IMR-90 (cell line): ENCODE results near the gene RAB20. TPM values are rescaled to one million over a fixed set of nuclear protein-coding genes. Genes with fewer than 3 reads are reported as not detected.

Source experiments
- ATAC-seq: fragments of 200-7000 bp; cut with Tn5 transposase; 2 replicates; pipeline ENCODE4 v1.9.1; 2020; ENCODE audit warnings: low read depth, mild to moderate bottlenecking, moderate library complexity
- BruUV-seq: library from RNA; stranded (reverse); fragments of 400-500 nt; replicated peaks from 2 replicates; lab custom pipeline; 2021; lab: Mats Ljungman, UMichigan
- CTCF ChIA-PET: fragments of 300-600 bp; formaldehyde crosslinking; extraction: SDS; loops from one replicate; lab custom pipeline; 2021; ENCODE audit warnings: antibody characterized with exemption; lab: Yijun Ruan, JAX
- POLR2A ChIA-PET: fragments of 300-600 bp; sonication (Branson Sonifier 250); formaldehyde crosslinking; loops from one replicate; lab custom pipeline; 2022; ENCODE audit warnings: antibody characterized with exemption; ENCODE audit not compliant: unreplicated experiment; lab: Charles Lee
- DNase-seq: peaks from one replicate; pipeline ENCODE4 v3.0.0; 2013
- H2AFZ ChIP-seq: replicated peaks from 2 replicates; pipeline ENCODE3; 2013; ENCODE audit warnings: low read length, mild to moderate bottlenecking; ENCODE audit not compliant: poor library complexity
- H2AK5ac ChIP-seq: 2 replicates; pipeline ENCODE4 v1.6.1; 2013; ENCODE audit warnings: low read depth, low read length, inconsistent platforms
- H2AK9ac ChIP-seq: replicated peaks from 2 replicates; pipeline ENCODE3; 2013; ENCODE audit warnings: mild to moderate bottlenecking, low read depth, low read length, moderate library complexity; ENCODE audit not compliant: poor library complexity
- H2BK120ac ChIP-seq: 2 replicates; pipeline ENCODE4 v1.6.1; 2013; ENCODE audit warnings: low read depth, low read length, inconsistent platforms
- H2BK15ac ChIP-seq: 3 replicates; pipeline ENCODE4 v1.6.1; 2013; ENCODE audit warnings: low read depth, low read length, inconsistent platforms
- H2BK20ac ChIP-seq: 2 replicates; pipeline ENCODE4 v1.6.1; 2013; ENCODE audit warnings: low read depth, mild to moderate bottlenecking, inconsistent platforms, low read length, moderate library complexity
- H2BK5ac ChIP-seq: 2 replicates; pipeline ENCODE4 v1.6.1; 2013; ENCODE audit warnings: mild to moderate bottlenecking, low read depth, low read length, inconsistent platforms; ENCODE audit not compliant: poor library complexity, severe bottlenecking
- H3K14ac ChIP-seq: replicated peaks from 2 replicates; pipeline ENCODE4 v1.6.1; 2013; ENCODE audit warnings: low read depth, low read length, inconsistent platforms
- H3K18ac ChIP-seq: 2 replicates; pipeline ENCODE4 v1.6.1; 2013; ENCODE audit warnings: low read depth, low read length, control low read depth
- H3K23ac ChIP-seq: 2 replicates; pipeline ENCODE4 v1.6.1; 2013; ENCODE audit warnings: low read depth, low read length, inconsistent platforms
- H3K27ac ChIP-seq: 2 replicates; pipeline ENCODE4 v1.5.1; 2013; ENCODE audit warnings: mild to moderate bottlenecking, control low read depth, low read length; ENCODE audit not compliant: insufficient read depth
- H3K27me3 ChIP-seq: 2 replicates; pipeline ENCODE4 v1.6.1; 2013; ENCODE audit warnings: low read length; ENCODE audit not compliant: control insufficient read depth, insufficient read depth
- H3K36me3 ChIP-seq: 2 replicates; pipeline ENCODE4 v1.6.1; 2013; ENCODE audit warnings: low read length, mixed read lengths; ENCODE audit not compliant: control insufficient read depth, insufficient read depth
- H3K4ac ChIP-seq: 2 replicates; pipeline ENCODE4 v1.6.1; 2013; ENCODE audit warnings: low read depth, low read length, inconsistent platforms
- H3K4me1 ChIP-seq: 2 replicates; pipeline ENCODE4 v1.6.1; 2013; ENCODE audit warnings: low read length, mixed read lengths; ENCODE audit not compliant: control insufficient read depth, insufficient read depth
- H3K4me2 ChIP-seq: 2 replicates; pipeline ENCODE4 v1.6.1; 2013; ENCODE audit warnings: low read depth, mild to moderate bottlenecking, control low read depth, low read length, moderate library complexity
- H3K4me3 ChIP-seq: 2 replicates; pipeline ENCODE4 v1.5.1; 2013; ENCODE audit warnings: low read depth, mild to moderate bottlenecking, control low read depth, low read length, moderate library complexity; ENCODE audit not compliant: insufficient read depth
- H3K56ac ChIP-seq: 2 replicates; pipeline ENCODE4 v1.6.1; 2013; ENCODE audit warnings: low read length, inconsistent platforms; ENCODE audit not compliant: insufficient read depth; ENCODE audit errors: extremely low read depth
- H3K79me1 ChIP-seq, 2 experiments: 2 replicates each; pipeline ENCODE4 v1.6.1; 2013; ENCODE audit warnings: low read length in 2 of 2, inconsistent platforms in 1 of 2, low read depth in 1 of 2
- H3K9ac ChIP-seq: 2 replicates; pipeline ENCODE4 v1.6.1; 2013; ENCODE audit warnings: low read depth, low read length, control low read depth
- H3K9me1 ChIP-seq: 2 replicates; pipeline ENCODE4 v1.6.1; 2013; ENCODE audit warnings: low read length, inconsistent platforms; ENCODE audit not compliant: insufficient read depth
- H3K9me3 ChIP-seq: 2 replicates; pipeline ENCODE4 v1.6.1; 2013; ENCODE audit warnings: low read length; ENCODE audit not compliant: control insufficient read depth, insufficient read depth
- H4K20me1 ChIP-seq: 2 replicates; pipeline ENCODE4 v1.6.1; 2013; ENCODE audit warnings: low read length, inconsistent platforms; ENCODE audit not compliant: insufficient read depth
- H4K5ac ChIP-seq: 2 replicates; pipeline ENCODE4 v1.6.1; 2013; ENCODE audit warnings: mild to moderate bottlenecking, low read depth, low read length, control low read depth
- H4K8ac ChIP-seq, 2 experiments: 2 replicates each; pipeline ENCODE4 v1.6.1; 2013; ENCODE audit warnings: low read depth in 2 of 2, low read length in 2 of 2, control low read depth in 1 of 2, inconsistent platforms in 1 of 2
- H4K91ac ChIP-seq: 2 replicates; pipeline ENCODE4 v1.6.1; 2013; ENCODE audit warnings: low read depth, low read length, inconsistent platforms; ENCODE audit not compliant: insufficient read depth
- BHLHE40 ChIP-seq: fragments of 150-350 bp; IDR thresholded peaks from 2 replicates; pipeline ENCODE4 v1.6.1; 2016; ENCODE audit warnings: mild to moderate bottlenecking, low read depth, low read length
- CEBPB ChIP-seq: IDR thresholded peaks from 2 replicates; pipeline ENCODE4 v1.6.1; 2012; ENCODE audit warnings: low read depth, low read length, improper control_type of control experiment
- CHD1 ChIP-seq: IDR thresholded peaks from 2 replicates; pipeline ENCODE4 v1.6.1; 2012; ENCODE audit warnings: low read depth, low read length, improper control_type of control experiment
- ELK1 ChIP-seq: fragments of 150-350 bp; IDR thresholded peaks from 2 replicates; pipeline ENCODE4 v1.6.1; 2016; ENCODE audit warnings: low read depth, mild to moderate bottlenecking, low read length, moderate library complexity, borderline replicate concordance
- FOS ChIP-seq: fragments of 150-350 bp; IDR thresholded peaks from 2 replicates; pipeline ENCODE4 v1.6.1; 2016; ENCODE audit warnings: low read depth, low read length
- MAFK ChIP-seq: IDR thresholded peaks from 2 replicates; pipeline ENCODE4 v1.6.1; 2012; ENCODE audit warnings: low read depth, low read length, improper control_type of control experiment
- MAZ ChIP-seq: IDR thresholded peaks from 2 replicates; pipeline ENCODE4 v1.6.1; 2012; ENCODE audit warnings: low read depth, mild to moderate bottlenecking, low read length, improper control_type of control experiment, moderate library complexity, borderline replicate concordance
- MXI1 ChIP-seq: IDR thresholded peaks from 2 replicates; pipeline ENCODE4 v1.6.1; 2012; ENCODE audit warnings: low read depth, mild to moderate bottlenecking, low read length, moderate library complexity, borderline replicate concordance
- NFE2L2 ChIP-seq: fragments of 150-350 bp; IDR thresholded peaks from 2 replicates; pipeline ENCODE4 v1.6.1; 2016; ENCODE audit warnings: low read depth, mild to moderate bottlenecking, low read length
- POLR2A ChIP-seq: IDR thresholded peaks from 2 replicates; pipeline ENCODE4 v1.6.1; 2012; ENCODE audit warnings: mild to moderate bottlenecking, low read depth, low read length
- RAD21 ChIP-seq: IDR thresholded peaks from 2 replicates; pipeline ENCODE4 v1.6.1; 2012; ENCODE audit warnings: low read length, improper control_type of control experiment
- RCOR1 ChIP-seq: IDR thresholded peaks from 2 replicates; pipeline ENCODE4 v1.6.1; 2012; ENCODE audit warnings: mild to moderate bottlenecking, low read length, improper control_type of control experiment; ENCODE audit not compliant: insufficient replicate concordance
- RFX5 ChIP-seq: IDR thresholded peaks from 2 replicates; pipeline ENCODE4 v1.8.0; 2012; ENCODE audit warnings: low read depth, mild to moderate bottlenecking, low read length, moderate library complexity
- SMC3 ChIP-seq: fragments of 150-350 bp; IDR thresholded peaks from 2 replicates; pipeline ENCODE4 v1.6.1; 2016; ENCODE audit warnings: low read depth, mild to moderate bottlenecking, antibody characterized with exemption, low read length, moderate library complexity
- WGBS, 2 experiments: methylation state at CpG; one replicate each; pipeline versions ENCODE4 v1.1.5 to v1.1.7; 2013; ENCODE audit warnings: missing lambda C conversion rate in 2 of 2; ENCODE audit not compliant: insufficient read length in 1 of 2; ENCODE audit errors: extremely low coverage in 2 of 2; 5-methylcytosine and 5-hydroxymethylcytosine counted together
- dilution Hi-C: fragments of 300-500 bp; cut with HindIII; formaldehyde crosslinking; loops from one replicate; pipeline ENCODE4 v1.14.3; 2018; ENCODE audit warnings: low sequenced_read_pairs; ENCODE audit not compliant: unreplicated experiment
- in situ Hi-C: fragments of 300-500 bp; cut with MboI; formaldehyde crosslinking; loops from 3 replicates; pipeline ENCODE4 v1.14.3; 2019; ENCODE audit warnings: low sequenced_read_pairs, inconsistent platforms, mixed read lengths
- intact Hi-C: fragments of 100-400 bp; cut with micrococcal nuclease; formaldehyde crosslinking; loops from 2 replicates; pipeline ENCODE4 v1.10.0; 2022
- polyA plus RNA-seq, 3 experiments: library from polyadenylated mRNA; depleted of rRNA; stranded (reverse); fragments of >200 nt; gene quantifications; 2 replicates each; pipeline ENCODE4 v1.2.3, GENCODE V29; 2012; ENCODE audit warnings: low replicate concordance in 1 of 3
- total RNA-seq: library from RNA; depleted of rRNA; stranded (reverse); fragments of >200 nt; gene quantifications from 2 replicates; pipeline ENCODE4 v1.2.3, GENCODE V29; 2012
- TF ChIP-seq, protein P1 (sequence below): conservative IDR thresholded peaks from 2 replicates; pipeline ENCODE4 v1.5.1; 2012; ENCODE audit warnings: mild to moderate bottlenecking, low read depth, low read length, improper control_type of control experiment
- TF ChIP-seq, protein P2 (sequence below): fragments of 150-350 bp; IDR thresholded peaks from 2 replicates; pipeline ENCODE4 v1.6.1; 2017; ENCODE audit warnings: mild to moderate bottlenecking, antibody characterized with exemption, low read length, low read depth

The RAB20 gene
- total and polyA plus RNA-seq, 2 of the 4 experiments (the other 2 are of a cell fraction) = 3.8 to 5.1 TPM

GRCh38 chr13:110538632-110539031 is 22.9 kb downstream of the RAB20 start:
- CTCF ChIA-PET = no interaction called here
- no peak overlapping the region for H2BK120ac ChIP-seq
- H4K5ac ChIP-seq = no peak overlapping the region
- intact Hi-C loops (no loop called here), dilution Hi-C loops (no loop called here), in situ Hi-C loops (no loop called here)
- ATAC-seq = no peak
- no peak overlapping the region for H3K9ac ChIP-seq
- no peak overlapping the region for H3K18ac ChIP-seq
- no peak overlapping the region for H3K56ac ChIP-seq
- POLR2A ChIA-PET = no interaction called here
- no peak overlapping the region for H3K4me3 ChIP-seq
- H3K27me3 ChIP-seq = no peaks in the 10 kb centered on the region
- no TSS peak for BruUV-seq
- TF ChIP-seq RAD21 (no peak), FOS (no peak), POLR2A (no peak), ELK1 (no peak), MAFK (no peak), MAZ (no peak), MXI1 (no peak), CHD1 (no peak), CEBPB (no peak), BHLHE40 (no peak), RCOR1 (no peak), SMC3 (no peak), NFE2L2 (no peak), RFX5 (no peak)
- TF ChIP-seq, protein P1, sequence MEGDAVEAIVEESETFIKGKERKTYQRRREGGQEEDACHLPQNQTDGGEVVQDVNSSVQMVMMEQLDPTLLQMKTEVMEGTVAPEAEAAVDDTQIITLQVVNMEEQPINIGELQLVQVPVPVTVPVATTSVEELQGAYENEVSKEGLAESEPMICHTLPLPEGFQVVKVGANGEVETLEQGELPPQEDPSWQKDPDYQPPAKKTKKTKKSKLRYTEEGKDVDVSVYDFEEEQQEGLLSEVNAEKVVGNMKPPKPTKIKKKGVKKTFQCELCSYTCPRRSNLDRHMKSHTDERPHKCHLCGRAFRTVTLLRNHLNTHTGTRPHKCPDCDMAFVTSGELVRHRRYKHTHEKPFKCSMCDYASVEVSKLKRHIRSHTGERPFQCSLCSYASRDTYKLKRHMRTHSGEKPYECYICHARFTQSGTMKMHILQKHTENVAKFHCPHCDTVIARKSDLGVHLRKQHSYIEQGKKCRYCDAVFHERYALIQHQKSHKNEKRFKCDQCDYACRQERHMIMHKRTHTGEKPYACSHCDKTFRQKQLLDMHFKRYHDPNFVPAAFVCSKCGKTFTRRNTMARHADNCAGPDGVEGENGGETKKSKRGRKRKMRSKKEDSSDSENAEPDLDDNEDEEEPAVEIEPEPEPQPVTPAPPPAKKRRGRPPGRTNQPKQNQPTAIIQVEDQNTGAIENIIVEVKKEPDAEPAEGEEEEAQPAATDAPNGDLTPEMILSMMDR = no peak
- TF ChIP-seq, protein P2, sequence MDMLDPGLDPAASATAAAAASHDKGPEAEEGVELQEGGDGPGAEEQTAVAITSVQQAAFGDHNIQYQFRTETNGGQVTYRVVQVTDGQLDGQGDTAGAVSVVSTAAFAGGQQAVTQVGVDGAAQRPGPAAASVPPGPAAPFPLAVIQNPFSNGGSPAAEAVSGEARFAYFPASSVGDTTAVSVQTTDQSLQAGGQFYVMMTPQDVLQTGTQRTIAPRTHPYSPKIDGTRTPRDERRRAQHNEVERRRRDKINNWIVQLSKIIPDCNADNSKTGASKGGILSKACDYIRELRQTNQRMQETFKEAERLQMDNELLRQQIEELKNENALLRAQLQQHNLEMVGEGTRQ = no peak
- no peak overlapping the region for H3K4me2 ChIP-seq
- no peak overlapping the region for H3K23ac ChIP-seq
- 82% methylated on average over 3 of the region's 5 CpGs; no CpG with 5 or more reads in 1 of the 2 experiments for WGBS, 2 experiments
- H2AK9ac ChIP-seq = no peak overlapping the region
- no peaks in the 10 kb centered on the region; the same call in 1 of the 2 replicates for H4K20me1 ChIP-seq
- no peak overlapping the region for H3K4ac ChIP-seq
- no peak overlapping the region for H3K14ac ChIP-seq
- H2BK20ac ChIP-seq = no peak overlapping the region
- no peak overlapping the region for H2BK5ac ChIP-seq
- peaks cover 3% of the 10 kb centered on the region; the same call in 1 of the 2 replicates for H3K9me1 ChIP-seq
- no peak overlapping the region for H4K8ac ChIP-seq
- peaks cover 9% of the 10 kb centered on the region for H3K4me1 ChIP-seq
- no peaks in the 10 kb centered on the region for H3K9me3 ChIP-seq
- no peak overlapping the region for H4K91ac ChIP-seq
- H3K27ac ChIP-seq = no peak overlapping the region
- DNase-seq = no peak
- H2BK15ac ChIP-seq = no peak overlapping the region
- no peak overlapping the region for H2AFZ ChIP-seq
- H2AK5ac ChIP-seq = no peak overlapping the region
- H3K79me1 ChIP-seq = peaks cover 0 to 2% of the 10 kb centered on the region in 2 experiments; a peak in 1 of 4 replicates
- H3K36me3 ChIP-seq = no peaks in the 10 kb centered on the region
